ENCODE data around the gene MMP2.

Gene MMP2

GRCh38 chr16:55477736-55478135, 1.3 kb upstream of the MMP2 start:
- POLR2A ChIA-PET, result no interaction called here
- TF ChIP-seq, protein P1, sequence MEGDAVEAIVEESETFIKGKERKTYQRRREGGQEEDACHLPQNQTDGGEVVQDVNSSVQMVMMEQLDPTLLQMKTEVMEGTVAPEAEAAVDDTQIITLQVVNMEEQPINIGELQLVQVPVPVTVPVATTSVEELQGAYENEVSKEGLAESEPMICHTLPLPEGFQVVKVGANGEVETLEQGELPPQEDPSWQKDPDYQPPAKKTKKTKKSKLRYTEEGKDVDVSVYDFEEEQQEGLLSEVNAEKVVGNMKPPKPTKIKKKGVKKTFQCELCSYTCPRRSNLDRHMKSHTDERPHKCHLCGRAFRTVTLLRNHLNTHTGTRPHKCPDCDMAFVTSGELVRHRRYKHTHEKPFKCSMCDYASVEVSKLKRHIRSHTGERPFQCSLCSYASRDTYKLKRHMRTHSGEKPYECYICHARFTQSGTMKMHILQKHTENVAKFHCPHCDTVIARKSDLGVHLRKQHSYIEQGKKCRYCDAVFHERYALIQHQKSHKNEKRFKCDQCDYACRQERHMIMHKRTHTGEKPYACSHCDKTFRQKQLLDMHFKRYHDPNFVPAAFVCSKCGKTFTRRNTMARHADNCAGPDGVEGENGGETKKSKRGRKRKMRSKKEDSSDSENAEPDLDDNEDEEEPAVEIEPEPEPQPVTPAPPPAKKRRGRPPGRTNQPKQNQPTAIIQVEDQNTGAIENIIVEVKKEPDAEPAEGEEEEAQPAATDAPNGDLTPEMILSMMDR (IDR thresholded peaks at IDR 0.05; ENCODE audit: insufficient read depth, low read length, missing control alignments), result no peak
- no peak for DNase-seq (ENCODE audit: low read depth, low spot score)
- H3K4me3 ChIP-seq (ENCODE audit: low read depth, low read length), result no peak overlapping the region
- CTCF ChIA-PET, result interaction anchor here (0.9 to 2.7 kb wide), 4 partner anchors 13 to 66 kb away, joined by 3 to 6 read pairs (median 4); no protein-coding TSS in a partner anchor

GRCh38 chr16:55479430-55480140, 587 bp downstream of the MMP2 start:
- DNase-seq (ENCODE audit: low read depth, low spot score), result no peak

DNA sequence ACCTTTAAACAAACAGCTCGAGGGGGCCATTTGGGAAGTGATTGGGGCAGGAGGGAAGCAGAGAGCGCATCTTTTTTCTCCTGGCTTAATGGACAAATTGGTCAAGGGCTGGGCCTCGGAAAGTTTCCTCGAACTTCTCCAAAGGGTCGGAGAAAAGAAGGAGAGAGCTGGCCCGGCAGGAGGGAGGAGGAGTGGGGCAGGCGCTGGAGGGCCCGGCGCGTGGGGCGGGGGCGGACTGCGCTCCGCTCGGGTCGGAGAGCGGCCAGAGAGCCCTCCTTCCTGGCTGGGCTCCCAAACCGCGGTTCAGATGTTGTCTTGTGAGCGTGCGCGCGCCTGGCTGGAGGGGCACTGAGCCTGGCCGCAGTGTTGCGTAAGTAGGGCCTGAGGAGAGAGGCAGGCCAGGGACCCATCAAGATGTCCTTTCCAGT, 1.2 kb downstream of the MMP2 start:
- H3K4me3 ChIP-seq (ENCODE audit: low read depth, low read length), result peak overlapping the region; percentile 85
- POLR2A ChIA-PET, result interaction anchor here (0.6 to 3.5 kb wide), 10 partner anchors 8 to 1229 kb away, joined by 3 to 31 read pairs (median 5); no protein-coding TSS in a partner anchor
- TF ChIP-seq, protein P1 (IDR thresholded peaks at IDR 0.05; ENCODE audit: insufficient read depth, low read length, missing control alignments), result no peak
- DNase-seq (ENCODE audit: low read depth, low spot score), result peak; percentile 76
- CTCF ChIA-PET, result interaction anchor here (0.8 to 2.2 kb wide), 7 partner anchors 10 to 223 kb away, joined by 3 to 14 read pairs (median 5); no protein-coding TSS in a partner anchor

More at GRCh38 chr16:55479430-55480140, 587 bp downstream of the MMP2 start:
- peak overlapping the region; percentile 85 for H3K4me3 ChIP-seq (ENCODE audit: low read depth, low read length)
- ChIA-PET CTCF (interaction anchor here (0.8 to 2.2 kb wide), 6 partner anchors 10 to 224 kb away, joined by 4 to 14 read pairs (median 6); no protein-coding TSS in a partner anchor), POLR2A (interaction anchor here (0.6 to 3.5 kb wide), 8 partner anchors 8 to 1229 kb away, joined by 3 to 31 read pairs (median 6); no protein-coding TSS in a partner anchor)
- TF ChIP-seq, protein P1 (IDR thresholded peaks at IDR 0.05; ENCODE audit: insufficient read depth, low read length, missing control alignments), result no peak

- peak overlapping the region; percentile 85 for H3K4me3 ChIP-seq (ENCODE audit: low read depth, low read length)
- POLR2A ChIA-PET, result interaction anchor here (0.6 to 3.5 kb wide), 5 partner anchors 10 to 31 kb away, joined by 3 to 31 read pairs (median 5); no protein-coding TSS in a partner anchor
- no peak for DNase-seq (ENCODE audit: low read depth, low spot score)
- CTCF ChIA-PET, result interaction anchor here (0.8 to 2.2 kb wide), 5 partner anchors 9 to 220 kb away, joined by 3 to 14 read pairs (median 7); no protein-coding TSS in a partner anchor
- TF ChIP-seq, protein P1 (IDR thresholded peaks at IDR 0.05; ENCODE audit: insufficient read depth, low read length, missing control alignments), result no peak
Observed at GRCh38 chr16:55481023-55481422, 2.0 kb downstream of the MMP2 start.

DNA sequence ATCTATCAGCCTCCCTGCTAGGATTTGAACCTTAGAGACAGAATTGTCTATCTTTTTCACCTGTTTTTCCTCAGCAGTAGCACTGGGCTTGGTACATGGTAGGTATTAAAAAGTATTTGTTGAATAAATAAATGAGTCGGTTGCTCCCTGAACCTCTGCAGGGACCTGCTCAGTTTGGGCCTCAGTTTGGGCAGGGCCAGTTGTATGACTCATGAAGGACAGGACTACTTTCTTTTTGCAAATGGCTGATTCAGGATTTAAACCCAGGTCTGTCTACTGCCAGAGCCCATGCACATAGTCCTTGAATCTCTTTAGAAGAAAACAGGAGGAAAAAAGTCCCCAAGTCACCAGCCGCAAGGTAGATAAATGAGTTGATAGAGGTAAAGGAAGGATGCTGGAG, 3.1 kb downstream of the MMP2 start:
- peak overlapping the region; percentile 9; the same call in 1 of the 2 replicates for H3K4me3 ChIP-seq (ENCODE audit: low read depth, low read length)
- TF ChIP-seq, protein P1 (IDR thresholded peaks at IDR 0.05; ENCODE audit: insufficient read depth, low read length, missing control alignments), result no peak
- ChIA-PET POLR2A (interaction anchor here (3.5 kb wide), 1 partner anchor 19 kb away, joined by 31 read pairs; no protein-coding TSS in a partner anchor), CTCF (interaction anchor here (2.2 kb wide), 1 partner anchor 11 kb away, joined by 7 read pairs; no protein-coding TSS in a partner anchor)
- DNase-seq (ENCODE audit: low read depth, low spot score), result no peak
